Stimulated activated naive CD8-positive, alpha-beta T cell treated with anti-CD3 and anti-CD28 coated beads, Interleukin-15, amount 100 ng/mL, for 72 hours (primary cell): Measurements from ENCODE around the gene ERCC1.
"Not testable (repeated sequence)": the region's sequence is repeated elsewhere in the genome, so short reads cannot be mapped to it uniquely, and the experiment has no call there.

Experiments
- ATAC-seq: fragments of 150-1000 bp; cut with Tn5 transposase; 2 replicates; pipeline ENCODE4 v1.10.0; 2021; ENCODE audit warnings: mild to moderate bottlenecking, moderate library complexity
- DNase-seq, 2 donors: peaks; one replicate each; pipeline ENCODE4 v3.0.0; 2021 to 2022
- H3K27ac Mint-ChIP-seq, 2 donors: one replicate each; pipeline ENCODE4 v1.8.0; 2022; ENCODE audit warnings: mild to moderate bottlenecking in 2 of 2, mixed read lengths in 2 of 2, moderate library complexity in 2 of 2
- H3K27me3 Mint-ChIP-seq: one replicate; pipeline ENCODE4 v1.8.0; 2022; ENCODE audit warnings: mixed read lengths
- H3K4me1 Mint-ChIP-seq: one replicate; pipeline ENCODE4 v1.8.0; 2022; ENCODE audit warnings: mild to moderate bottlenecking, mixed read lengths
- H3K4me3 Mint-ChIP-seq, 2 donors: one replicate each; pipeline ENCODE4 v1.8.0; 2022; ENCODE audit warnings: mild to moderate bottlenecking in 2 of 2, mixed read lengths in 2 of 2, moderate library complexity in 1 of 2
- H3K9me3 Mint-ChIP-seq, 2 donors: one replicate each; pipeline ENCODE4 v1.8.0; 2022; ENCODE audit warnings: mixed read lengths in 2 of 2

The ERCC1 gene

GRCh38 chr19:45407585-45407984, 16.1 kb downstream of the ERCC1 start:
- not testable (repeated sequence) for ATAC-seq, DNase-seq, H3K27ac Mint-ChIP-seq, H3K9me3 Mint-ChIP-seq
- H3K4me1 Mint-ChIP-seq = peaks cover 70% of the 10 kb centered on the region
- H3K27me3 Mint-ChIP-seq = peaks cover 26% of the 10 kb centered on the region
- peak overlapping the region in 1 of 2 donors; percentile 92 for H3K4me3 Mint-ChIP-seq

GRCh38 chr19:45407091-45407375, 16.7 kb downstream of the ERCC1 start:
- H3K4me3 Mint-ChIP-seq = peak overlapping the region; percentile 92 to 100
- H3K4me1 Mint-ChIP-seq = peaks cover 76% of the 10 kb centered on the region
- no peak for ATAC-seq
- H3K9me3 Mint-ChIP-seq = no peaks in the 10 kb centered on the region
- no peak for DNase-seq
- H3K27ac Mint-ChIP-seq = peak overlapping the region; percentile 44 to 99
- H3K27me3 Mint-ChIP-seq = peaks cover 32% of the 10 kb centered on the region

DNA sequence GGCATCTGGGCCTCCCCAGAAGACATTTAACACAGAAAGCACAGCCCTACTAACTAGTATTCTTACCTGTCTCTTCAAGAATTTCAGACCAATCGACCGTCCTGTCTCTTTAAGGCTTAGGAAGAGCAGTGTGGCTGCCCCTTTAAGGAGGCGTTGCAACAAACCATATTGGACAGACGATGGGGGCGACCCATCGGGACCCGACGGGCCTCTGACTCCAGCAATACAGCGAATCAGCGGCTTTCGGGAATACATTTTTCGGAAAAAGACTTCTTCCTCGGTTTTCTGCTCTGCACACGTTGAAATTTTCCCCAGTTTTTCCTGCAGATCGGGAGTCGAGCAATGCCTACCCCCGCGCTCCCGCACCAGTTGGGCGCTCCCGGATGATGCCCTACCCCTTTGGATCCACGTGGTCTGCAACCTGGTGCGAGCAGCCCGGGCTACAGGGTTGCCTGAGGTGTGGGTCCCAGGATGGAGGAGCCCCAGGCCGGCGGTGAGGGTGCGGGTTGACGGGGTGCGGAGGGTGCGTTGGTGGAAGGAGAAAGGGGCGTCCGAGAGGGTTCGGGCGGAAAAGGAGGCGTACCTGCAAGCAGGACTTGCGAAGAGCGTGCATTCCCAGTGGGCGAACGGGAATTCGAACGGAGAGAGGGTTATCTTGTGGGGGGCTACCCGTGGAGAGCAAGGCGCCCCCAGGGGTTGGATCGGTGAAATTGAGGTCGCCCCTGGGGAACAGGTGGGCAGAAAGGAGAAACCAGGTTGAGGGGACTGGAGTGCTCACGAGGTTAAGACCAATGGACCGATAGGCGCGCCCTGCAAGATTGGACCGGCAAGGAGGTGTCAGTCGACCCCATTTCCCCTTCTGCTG, 17.3 kb downstream of the ERCC1 start, which contains the start of gene POLR1G:
TSS of gene POLR1G (plus strand) at position 419 of the 865 bp plus-strand sequence. CDS start at position 472, 53 bp downstream.
- ATAC-seq (peak; percentile 86), DNase-seq (peak; percentile 83 to 84)
- H3K4me3 Mint-ChIP-seq = peak within 1 kb of the TSS; percentile 92 to 100
- H3K4me1 Mint-ChIP-seq = peaks cover 76% of the 10 kb centered on the region
- H3K27me3 Mint-ChIP-seq = peaks cover 34% of the 10 kb centered on the region
- peak within 1 kb of the TSS; percentile 94 to 99 for H3K27ac Mint-ChIP-seq
- H3K9me3 Mint-ChIP-seq = no peaks in the 10 kb centered on the region

DNA sequence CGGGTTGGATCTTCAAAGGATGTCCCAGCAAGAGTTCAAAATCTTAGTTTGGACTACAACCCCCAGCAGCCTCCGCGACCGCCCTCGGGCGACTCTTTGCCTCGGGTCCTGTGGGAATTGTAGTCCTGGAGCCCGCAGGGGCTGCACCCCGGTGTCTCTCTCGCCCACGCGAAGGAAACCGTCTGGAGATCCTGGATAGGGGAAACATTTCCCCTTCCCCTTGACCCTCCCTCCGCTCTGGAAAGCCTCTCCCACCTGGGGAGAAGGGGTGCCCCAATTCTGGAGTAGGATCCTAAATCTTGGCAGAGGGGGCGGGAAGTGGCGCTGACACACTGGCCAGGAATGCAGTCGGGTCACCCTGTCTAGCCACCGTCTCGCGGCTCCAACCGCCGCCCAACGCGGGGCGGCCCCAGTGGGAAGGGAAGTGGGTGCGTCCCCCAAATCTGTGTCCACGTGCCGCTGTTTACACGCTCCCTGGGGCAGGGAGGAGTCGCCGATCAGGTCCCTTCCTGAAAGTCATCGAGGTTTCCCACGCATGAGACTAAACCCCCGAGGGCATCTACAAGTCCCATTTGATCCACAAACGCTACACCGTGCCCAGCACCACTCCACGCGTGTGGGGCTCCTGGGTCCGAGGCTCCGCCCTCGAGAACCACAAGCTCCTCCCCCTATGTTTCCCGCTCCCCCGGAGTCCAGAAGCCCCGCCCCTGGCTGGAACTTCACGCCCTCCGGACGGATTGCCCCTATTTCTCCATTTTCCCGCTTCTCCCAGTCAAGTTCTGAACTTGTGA, 18.1 kb downstream of the ERCC1 start:
- DNase-seq = peak; percentile 79 to 82
- peak overlapping the region; percentile 94 to 99 for H3K27ac Mint-ChIP-seq
- peak overlapping the region; percentile 92 to 100 for H3K4me3 Mint-ChIP-seq
- ATAC-seq = peak; percentile 62
- peaks cover 34% of the 10 kb centered on the region for H3K27me3 Mint-ChIP-seq
- no peaks in the 10 kb centered on the region for H3K9me3 Mint-ChIP-seq
- H3K4me1 Mint-ChIP-seq = peaks cover 75% of the 10 kb centered on the region

- H3K4me1 Mint-ChIP-seq = peaks cover 70% of the 10 kb centered on the region
- H3K9me3 Mint-ChIP-seq = no peaks in the 10 kb centered on the region
- H3K27me3 Mint-ChIP-seq = peaks cover 40% of the 10 kb centered on the region
- peak within 1 kb of the TSS; percentile 92 to 100 for H3K4me3 Mint-ChIP-seq
- peak within 1 kb of the TSS; percentile 94 to 99 for H3K27ac Mint-ChIP-seq
- ATAC-seq = peak; percentile 13
- DNase-seq = peak; percentile 53 to 57
These were observed 18.9 kb downstream of the ERCC1 start, which contains the start of gene PPP1R13L for GRCh38 chr19:45404557-45405434. Gene PPP1R13L, minus strand, starts transcription at chr19:45405069. Its CDS starts 6,751 bp downstream, at chr19:45398318.

GRCh38 chr19:45403781-45404556, 19.7 kb downstream of the ERCC1 start:
- H3K4me3 Mint-ChIP-seq = peak overlapping the region; percentile 92 to 100
- H3K27me3 Mint-ChIP-seq = peaks cover 41% of the 10 kb centered on the region
- H3K4me1 Mint-ChIP-seq = peaks cover 64% of the 10 kb centered on the region
- DNase-seq (peak; percentile 82 to 84), ATAC-seq (peak; percentile 41)
- H3K9me3 Mint-ChIP-seq = no peaks in the 10 kb centered on the region
- H3K27ac Mint-ChIP-seq = no peak overlapping the region

DNA sequence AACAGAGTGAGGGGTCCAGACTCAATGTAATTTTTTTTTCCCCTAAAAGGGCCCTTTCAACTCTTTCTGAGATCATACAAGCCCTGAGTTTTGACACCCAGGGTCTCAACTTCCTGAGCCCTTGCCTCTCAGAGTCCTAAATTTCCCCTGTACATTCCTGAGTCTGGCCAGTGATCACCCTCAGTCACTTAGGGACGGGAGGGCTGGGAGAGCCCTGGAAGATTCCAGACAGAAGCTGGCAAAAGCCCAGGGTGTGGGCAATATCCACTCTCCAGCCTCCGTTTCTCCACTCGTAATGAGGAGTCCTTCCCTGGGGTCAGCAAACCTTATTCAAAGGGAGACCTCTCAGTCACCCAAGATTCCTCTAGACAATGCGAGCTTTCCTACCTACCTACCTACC, 20.4 kb downstream of the ERCC1 start:
- ATAC-seq = no peak
- peaks cover 48% of the 10 kb centered on the region for H3K27me3 Mint-ChIP-seq
- DNase-seq = no peak
- H3K9me3 Mint-ChIP-seq = no peaks in the 10 kb centered on the region
- no peak overlapping the region for H3K4me3 Mint-ChIP-seq
- peaks cover 64% of the 10 kb centered on the region for H3K4me1 Mint-ChIP-seq
- H3K27ac Mint-ChIP-seq = no peak overlapping the region

- no peak for ATAC-seq
- H3K4me3 Mint-ChIP-seq = peak overlapping the region in 1 of 2 donors; percentile 21
- peak; percentile 49 to 50 for DNase-seq
- H3K4me1 Mint-ChIP-seq = peaks cover 62% of the 10 kb centered on the region
- H3K27me3 Mint-ChIP-seq = peaks cover 56% of the 10 kb centered on the region
- H3K27ac Mint-ChIP-seq = no peak overlapping the region
- H3K9me3 Mint-ChIP-seq = no peaks in the 10 kb centered on the region
These were observed 21.2 kb downstream of the ERCC1 start for GRCh38 chr19:45402298-45403061.

DNA sequence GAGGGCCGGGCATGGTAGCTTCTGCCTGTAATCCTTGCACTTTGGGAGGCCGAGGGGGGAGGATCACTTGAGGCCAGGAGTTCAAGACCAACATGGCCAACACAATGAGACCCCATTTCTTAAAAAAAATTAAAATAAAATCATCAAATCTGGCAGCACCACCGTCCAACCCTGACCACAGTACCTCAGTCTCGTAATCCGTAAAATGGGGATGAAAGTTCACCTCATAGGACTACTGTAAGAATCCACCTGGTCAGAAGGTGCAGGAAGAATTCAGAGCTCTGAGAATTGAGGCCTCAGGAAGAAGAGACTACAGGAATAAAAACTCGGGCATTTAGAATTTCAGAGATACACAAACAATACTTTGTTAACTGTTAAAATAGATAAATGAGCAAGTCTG, 21.9 kb downstream of the ERCC1 start:
- peaks cover 64% of the 10 kb centered on the region for H3K4me1 Mint-ChIP-seq
- H3K4me3 Mint-ChIP-seq = no peak overlapping the region
- ATAC-seq (no peak), DNase-seq (no peak)
- peaks cover 62% of the 10 kb centered on the region for H3K27me3 Mint-ChIP-seq
- no peak overlapping the region for H3K27ac Mint-ChIP-seq
- H3K9me3 Mint-ChIP-seq = no peaks in the 10 kb centered on the region

- no peak overlapping the region for H3K27ac Mint-ChIP-seq
- ATAC-seq = no peak
- H3K27me3 Mint-ChIP-seq = peaks cover 78% of the 10 kb centered on the region
- no peak overlapping the region for H3K4me3 Mint-ChIP-seq
- peaks cover 66% of the 10 kb centered on the region for H3K4me1 Mint-ChIP-seq
- no peak for DNase-seq
- no peaks in the 10 kb centered on the region for H3K9me3 Mint-ChIP-seq
These were observed 23.5 kb downstream of the ERCC1 start for GRCh38 chr19:45400192-45400591.

DNA sequence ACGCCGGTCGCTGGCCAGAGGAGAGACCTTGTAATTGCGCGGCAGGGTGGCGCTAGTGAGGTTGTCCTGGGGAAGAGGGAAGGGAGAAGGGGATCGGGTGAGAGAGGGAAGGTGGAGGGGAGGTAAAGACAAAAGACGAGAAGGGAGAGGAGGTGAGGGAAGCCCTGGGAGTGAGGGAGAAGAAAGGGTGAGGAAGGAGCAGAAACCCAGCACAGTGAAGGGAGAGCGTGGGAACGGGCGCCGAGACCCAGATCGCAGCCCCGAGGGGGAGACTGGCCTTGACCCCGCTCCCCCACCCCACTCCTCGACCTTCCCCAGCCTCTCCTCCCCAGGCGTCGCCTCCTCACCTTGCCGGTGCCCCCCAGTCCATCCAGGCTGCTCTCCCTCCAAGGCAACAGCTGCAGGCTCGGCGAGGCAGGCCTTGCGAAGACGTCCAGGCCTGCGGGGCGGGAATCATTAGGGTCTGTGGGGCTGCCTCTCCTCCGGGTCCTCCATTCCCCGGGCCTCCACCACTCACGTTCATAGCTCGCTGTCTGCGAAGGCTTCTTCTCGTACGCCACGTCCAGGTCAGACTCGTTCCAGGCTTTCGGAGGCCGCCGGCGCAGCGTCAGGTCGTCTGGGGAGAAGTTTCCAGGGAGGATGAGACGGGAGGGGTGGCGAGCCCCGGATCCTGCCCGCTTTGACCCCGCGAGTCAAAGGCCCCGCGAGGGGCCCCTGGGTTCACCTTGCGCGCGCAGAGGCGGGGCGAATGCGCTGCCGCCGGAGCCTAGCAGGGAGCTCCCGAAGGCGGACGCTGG, 27.7 kb downstream of the ERCC1 start:
- peaks cover 34% of the 10 kb centered on the region for H3K4me1 Mint-ChIP-seq
- H3K27me3 Mint-ChIP-seq = peaks cover 49% of the 10 kb centered on the region
- H3K4me3 Mint-ChIP-seq = no peak overlapping the region
- H3K9me3 Mint-ChIP-seq = no peaks in the 10 kb centered on the region
- no peak overlapping the region for H3K27ac Mint-ChIP-seq
- no peak for DNase-seq
- no peak for ATAC-seq

GRCh38 chr19:45391871-45392665, 31.6 kb downstream of the ERCC1 start:
- ATAC-seq = no peak
- no peak for DNase-seq
- Mint-ChIP-seq H3K9me3 (no peaks in the 10 kb centered on the region), H3K4me1 (peaks cover 18% of the 10 kb centered on the region), H3K27ac (no peak overlapping the region), H3K27me3 (peaks cover 25% of the 10 kb centered on the region), H3K4me3 (no peak overlapping the region)

DNA sequence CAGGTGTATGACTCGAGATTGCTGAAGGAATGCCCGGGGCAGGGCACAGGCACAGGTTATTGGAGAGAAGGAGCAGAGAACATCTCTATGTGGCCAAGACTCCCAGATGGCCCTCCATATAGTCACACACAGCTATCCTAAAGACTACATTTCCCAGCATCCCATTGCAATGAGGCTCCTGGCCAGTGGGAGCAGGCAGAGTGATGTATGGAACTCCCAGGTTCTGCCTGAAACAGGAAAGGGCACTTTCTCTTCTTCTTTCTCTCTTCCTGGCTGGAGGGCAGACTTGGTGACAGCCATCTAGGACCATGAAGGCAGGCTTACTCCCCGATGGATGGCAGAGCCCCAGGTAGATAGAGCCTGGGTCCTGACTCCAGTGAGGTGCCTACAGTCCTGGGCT, 32.4 kb downstream of the ERCC1 start:
- Mint-ChIP-seq H3K27ac (no peak overlapping the region), H3K4me3 (no peak overlapping the region), H3K27me3 (peaks cover 25% of the 10 kb centered on the region), H3K9me3 (no peaks in the 10 kb centered on the region), H3K4me1 (peaks cover 11% of the 10 kb centered on the region)
- DNase-seq = no peak
- ATAC-seq = no peak
